Peyer's patch (tissue), 4 donors: ENCODE data around the gene CPS1. TPM values are rescaled to one million over a fixed set of nuclear protein-coding genes. Genes with fewer than 3 reads are reported as not detected.

Source experiments
- DNase-seq, 3 donors: peaks; one replicate each; pipeline ENCODE4 v3.0.0-alpha.2; 2017 to 2019
- H3K27ac ChIP-seq, 4 donors: fragments of 200-600 bp; sonication (generic); one replicate each; pipeline ENCODE4 v1.5.1; 2016 to 2019
- H3K27me3 ChIP-seq, 2 donors: fragments of 200-600 bp; sonication (generic); one replicate each; pipeline ENCODE4 v1.5.1; 2019
- H3K36me3 ChIP-seq, 3 donors: fragments of 200-600 bp; sonication (generic); one replicate each; pipeline ENCODE4 v1.5.1; 2016 to 2019
- H3K4me1 ChIP-seq, 4 donors: fragments of 200-600 bp; sonication (generic); one replicate each; pipeline ENCODE4 v1.5.1; 2016 to 2019
- H3K4me3 ChIP-seq, 4 donors: fragments of 200-600 bp; sonication (generic); 1 replicate in 3 of 4; 2 replicates in 1 of 4; pipeline ENCODE4 v1.5.1; 2016 to 2019; ENCODE audit warnings: mild to moderate bottlenecking in 1 of 4
- H3K9me3 ChIP-seq, 4 donors: fragments of 200-600 bp; sonication (generic); one replicate each; pipeline ENCODE4 v1.5.1; 2016 to 2019; ENCODE audit warnings: mild to moderate bottlenecking in 1 of 4
- CTCF ChIP-seq, 6 experiments: fragments of 450-650 bp in 4 of 6; fragments of 200-600 bp in 2 of 6; sonication (generic) in 1 of 6; IDR thresholded peaks; one replicate each; pipeline ENCODE4 v1.5.1; 2017 to 2019; ENCODE audit warnings: antibody characterized with exemption in 6 of 6, mild to moderate bottlenecking in 3 of 6, moderate library complexity in 1 of 6
- POLR2A ChIP-seq, 2 donors: fragments of 450-650 bp; IDR thresholded peaks; one replicate each; pipeline ENCODE4 v1.5.1; 2017; ENCODE audit warnings: antibody characterized with exemption in 2 of 2, mild to moderate bottlenecking in 2 of 2, moderate library complexity in 2 of 2
- total RNA-seq, 4 donors: library from RNA; depleted of rRNA; stranded (reverse); fragments of >200 nt; gene quantifications; one replicate each; pipeline ENCODE4 v1.1.0, GENCODE V29; 2016

Gene CPS1
- total RNA-seq, 4 donors from 2014 or later: 68.5 to 330 (median 222) TPM

GRCh38 chr2:210635257-210635656 is 78.9 kb downstream of the CPS1 start:
- H3K9me3 ChIP-seq: no peaks in the 10 kb centered on the region
- H3K27ac ChIP-seq: no peak overlapping the region
- H3K4me3 ChIP-seq: no peak overlapping the region
- H3K4me1 ChIP-seq: no peaks in the 10 kb centered on the region
- H3K27me3 ChIP-seq: no peaks in the 10 kb centered on the region
- DNase-seq: no peak
- no peak for TF ChIP-seq POLR2A (IDR thresholded peaks at IDR 0.05)
- TF ChIP-seq CTCF (IDR thresholded peaks at IDR 0.05): no peak
- peaks cover 0 to 23% (median 0%) of the 10 kb centered on the region in 3 donors for H3K36me3 ChIP-seq

- Histone ChIP-seq H3K4me1 (no peaks in the 10 kb centered on the region), H3K4me3 (no peak overlapping the region), H3K27ac (no peak overlapping the region), H3K27me3 (no peaks in the 10 kb centered on the region), H3K36me3 (peaks cover 0 to 28% (median 0%) of the 10 kb centered on the region in 3 donors), H3K9me3 (no peaks in the 10 kb centered on the region)
- no peak for DNase-seq
- no peak for TF ChIP-seq CTCF (IDR thresholded peaks at IDR 0.05)
- TF ChIP-seq POLR2A (IDR thresholded peaks at IDR 0.05): no peak
Observed at GRCh38 chr2:210642333-210642732, 85.9 kb downstream of the CPS1 start.

GRCh38 chr2:210647151-210647550 is 90.8 kb downstream of the CPS1 start:
- Histone ChIP-seq H3K27ac (no peak overlapping the region), H3K36me3 (peaks cover 0 to 20% (median 0%) of the 10 kb centered on the region in 3 donors), H3K4me3 (no peak overlapping the region), H3K9me3 (no peaks in the 10 kb centered on the region), H3K27me3 (no peaks in the 10 kb centered on the region), H3K4me1 (no peaks in the 10 kb centered on the region)
- TF ChIP-seq POLR2A (IDR thresholded peaks at IDR 0.05) (no peak), CTCF (IDR thresholded peaks at IDR 0.05) (no peak)
- DNase-seq: no peak

- H3K27me3 ChIP-seq: no peaks in the 10 kb centered on the region
- H3K9me3 ChIP-seq: no peaks in the 10 kb centered on the region
- TF ChIP-seq CTCF (IDR thresholded peaks at IDR 0.05): no peak
- no peak overlapping the region for H3K4me3 ChIP-seq
- H3K4me1 ChIP-seq: peaks cover 0 to 8% (median 0%) of the 10 kb centered on the region in 4 donors
- H3K27ac ChIP-seq: no peak overlapping the region
- peaks cover 0 to 18% (median 0%) of the 10 kb centered on the region in 3 donors for H3K36me3 ChIP-seq
- DNase-seq: no peak
Observed at GRCh38 chr2:210654091-210654490, 97.7 kb downstream of the CPS1 start.

- DNase-seq: no peak
- Histone ChIP-seq H3K36me3 (peaks cover 0 to 24% (median 0%) of the 10 kb centered on the region in 3 donors), H3K27me3 (no peaks in the 10 kb centered on the region), H3K4me1 (peaks cover 0 to 8% (median 0%) of the 10 kb centered on the region in 4 donors), H3K9me3 (no peaks in the 10 kb centered on the region), H3K4me3 (no peak overlapping the region), H3K27ac (no peak overlapping the region)
- TF ChIP-seq CTCF (IDR thresholded peaks at IDR 0.05) (no peak), POLR2A (IDR thresholded peaks at IDR 0.05) (no peak)
Observed at GRCh38 chr2:210655229-210655975, 99.0 kb downstream of the CPS1 start.
